ENCODE measurements around the gene LPP. TPM values are rescaled to one million over a fixed set of nuclear protein-coding genes. Genes with fewer than 3 reads are reported as not detected.
A peak's percentile ranks its signal among the peaks of the same experiment; 100 is the strongest.

The LPP gene
- total RNA-seq, 1 donor from 2014 or later = 93.9 TPM

DNA sequence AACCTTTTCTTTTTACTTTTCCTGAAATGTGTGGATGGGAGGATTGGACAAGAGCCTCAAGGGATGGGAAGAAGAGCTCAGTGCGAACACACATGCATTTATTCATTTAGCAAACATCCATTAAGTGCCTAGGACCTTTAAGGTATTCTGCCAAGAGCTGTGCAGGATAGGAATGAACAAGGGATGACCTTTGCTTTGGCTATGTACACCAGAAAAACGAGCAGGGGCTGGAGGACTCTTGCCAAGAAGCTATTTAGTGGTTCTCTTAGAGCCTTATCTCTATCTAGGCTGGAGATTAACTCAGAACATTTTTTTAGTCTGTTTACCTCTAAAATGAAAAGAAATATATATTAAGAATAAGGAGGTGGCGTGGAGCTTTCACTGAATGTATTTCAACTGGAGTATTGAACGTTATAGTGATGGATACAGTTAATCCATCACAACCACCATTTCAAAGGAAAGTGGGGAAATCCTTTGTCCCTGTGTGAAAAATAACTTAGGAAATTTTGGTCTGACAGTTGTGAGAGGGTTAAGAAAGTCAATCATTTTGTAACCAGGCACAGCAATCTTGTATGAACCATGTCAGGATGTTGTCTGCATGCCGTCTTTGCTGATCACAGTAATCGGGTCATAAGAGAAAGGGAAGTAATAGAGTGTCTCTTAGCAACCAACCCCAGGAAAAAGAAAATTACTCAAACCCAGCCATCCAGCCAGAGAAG lies 279.0 kb downstream of the LPP start:
- TF ChIP-seq, protein P1, sequence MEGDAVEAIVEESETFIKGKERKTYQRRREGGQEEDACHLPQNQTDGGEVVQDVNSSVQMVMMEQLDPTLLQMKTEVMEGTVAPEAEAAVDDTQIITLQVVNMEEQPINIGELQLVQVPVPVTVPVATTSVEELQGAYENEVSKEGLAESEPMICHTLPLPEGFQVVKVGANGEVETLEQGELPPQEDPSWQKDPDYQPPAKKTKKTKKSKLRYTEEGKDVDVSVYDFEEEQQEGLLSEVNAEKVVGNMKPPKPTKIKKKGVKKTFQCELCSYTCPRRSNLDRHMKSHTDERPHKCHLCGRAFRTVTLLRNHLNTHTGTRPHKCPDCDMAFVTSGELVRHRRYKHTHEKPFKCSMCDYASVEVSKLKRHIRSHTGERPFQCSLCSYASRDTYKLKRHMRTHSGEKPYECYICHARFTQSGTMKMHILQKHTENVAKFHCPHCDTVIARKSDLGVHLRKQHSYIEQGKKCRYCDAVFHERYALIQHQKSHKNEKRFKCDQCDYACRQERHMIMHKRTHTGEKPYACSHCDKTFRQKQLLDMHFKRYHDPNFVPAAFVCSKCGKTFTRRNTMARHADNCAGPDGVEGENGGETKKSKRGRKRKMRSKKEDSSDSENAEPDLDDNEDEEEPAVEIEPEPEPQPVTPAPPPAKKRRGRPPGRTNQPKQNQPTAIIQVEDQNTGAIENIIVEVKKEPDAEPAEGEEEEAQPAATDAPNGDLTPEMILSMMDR (conservative IDR thresholded peaks at IDR 0.05; ENCODE audit: low read depth, low read length) = no peak
- no peak overlapping the region for H3K4me3 ChIP-seq (ENCODE audit: low read depth, low read length)
- peak; percentile 27 for DNase-seq (ENCODE audit: low read depth)

DNA sequence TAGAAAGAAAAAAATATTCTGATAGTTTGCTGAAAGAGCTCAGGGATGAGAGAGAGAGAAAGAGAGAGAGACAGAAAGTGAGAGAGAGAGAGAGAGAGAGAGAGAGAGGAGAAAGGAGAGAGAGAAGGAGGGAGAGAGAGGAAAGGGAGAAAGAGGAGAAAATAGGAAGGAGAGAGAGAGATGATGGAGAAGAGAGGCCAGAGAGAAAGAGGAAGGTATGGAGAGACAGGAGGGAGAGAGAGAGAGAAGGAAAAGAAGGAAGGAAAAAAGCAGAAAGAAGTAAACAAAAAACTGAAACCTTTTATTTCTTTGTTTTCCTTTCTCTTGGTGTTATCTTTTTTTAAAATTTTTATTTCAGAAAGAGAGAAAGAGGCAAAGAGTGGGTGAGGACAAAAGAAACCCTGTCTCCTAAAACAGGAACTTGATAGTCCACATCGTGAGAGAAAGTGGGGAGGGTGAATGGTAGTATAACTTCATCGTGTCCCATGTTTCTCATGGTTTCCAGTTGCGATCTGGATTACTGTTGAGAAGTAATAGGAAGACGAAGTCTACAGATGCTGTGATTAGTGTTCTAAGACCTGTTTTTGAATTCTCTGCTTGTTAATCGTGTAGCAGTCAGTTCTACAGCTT lies 279.7 kb downstream of the LPP start:
- no peak for DNase-seq (ENCODE audit: low read depth)
- no peak overlapping the region for H3K4me3 ChIP-seq (ENCODE audit: low read depth, low read length)
- TF ChIP-seq, protein P1 (conservative IDR thresholded peaks at IDR 0.05; ENCODE audit: low read depth, low read length) = no peak

DNA sequence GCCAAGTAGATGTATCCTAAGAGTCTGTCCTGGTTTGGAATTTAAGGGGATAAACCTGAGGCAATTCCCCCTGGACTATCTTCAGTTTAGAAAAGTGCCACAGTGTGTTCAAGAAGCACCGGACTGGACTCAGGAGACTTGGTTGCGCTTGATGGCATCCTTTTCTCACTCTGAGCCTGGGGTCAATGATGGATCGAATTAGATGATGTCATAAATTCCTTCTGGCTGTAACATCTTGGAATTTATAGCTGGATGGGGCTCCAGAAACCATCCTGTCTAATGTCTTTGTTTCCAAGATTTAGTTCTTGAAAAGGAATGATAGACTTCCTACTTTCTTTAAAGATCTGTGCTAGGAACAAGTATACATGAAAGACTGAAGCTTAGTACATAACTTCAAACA lies 280.6 kb downstream of the LPP start:
- DNase-seq (ENCODE audit: low read depth) = peak; percentile 38
- H3K4me3 ChIP-seq (ENCODE audit: low read depth, low read length) = no peak overlapping the region
- TF ChIP-seq, protein P1 (conservative IDR thresholded peaks at IDR 0.05; ENCODE audit: low read depth, low read length) = no peak

DNA sequence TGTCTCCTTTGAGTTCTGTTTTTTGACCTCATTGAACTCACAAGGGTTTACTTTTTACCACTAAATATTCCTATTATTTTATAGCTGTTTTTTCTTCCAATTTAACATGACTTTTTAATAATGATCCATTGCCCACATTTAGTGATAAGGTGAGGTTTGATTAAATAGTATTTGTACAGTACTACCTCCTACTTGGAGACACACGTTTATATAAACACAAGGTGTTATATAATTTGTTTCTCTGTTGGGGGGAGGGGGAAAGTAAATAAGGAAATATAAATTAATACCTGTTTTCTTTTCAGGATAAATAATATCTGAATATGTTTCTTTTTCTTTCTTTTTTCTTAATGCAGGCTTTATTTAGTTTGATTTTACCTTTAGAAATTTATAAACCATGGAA lies 281.3 kb downstream of the LPP start:
- TF ChIP-seq, protein P1 (conservative IDR thresholded peaks at IDR 0.05; ENCODE audit: low read depth, low read length) = no peak
- no peak overlapping the region for H3K4me3 ChIP-seq (ENCODE audit: low read depth, low read length)
- DNase-seq (ENCODE audit: low read depth) = no peak

DNA sequence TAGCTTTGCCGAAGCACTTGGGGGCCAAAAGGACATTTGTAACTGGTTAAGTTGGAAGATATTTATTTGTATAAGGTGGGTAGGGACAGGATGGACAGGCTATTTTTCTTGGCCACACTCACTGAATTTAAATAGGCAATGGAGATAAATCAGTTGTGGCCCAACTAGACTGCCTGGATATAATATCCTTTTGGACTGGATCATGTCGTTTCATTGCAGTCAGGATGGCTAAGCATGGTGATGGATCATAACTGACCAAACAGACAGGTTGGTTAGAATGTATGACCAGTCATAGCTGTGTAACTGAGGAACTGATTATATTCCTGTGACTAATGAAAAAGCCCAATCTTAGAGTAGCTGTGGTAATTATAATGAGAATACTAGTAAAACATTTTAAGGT lies 284.0 kb downstream of the LPP start:
- DNase-seq (ENCODE audit: low read depth) = no peak
- TF ChIP-seq, protein P1 (conservative IDR thresholded peaks at IDR 0.05; ENCODE audit: low read depth, low read length) = no peak
- no peak overlapping the region for H3K4me3 ChIP-seq (ENCODE audit: low read depth, low read length)

- H3K4me3 ChIP-seq (ENCODE audit: low read depth, low read length) = no peak overlapping the region
- no peak for DNase-seq (ENCODE audit: low read depth)
- TF ChIP-seq, protein P1 (conservative IDR thresholded peaks at IDR 0.05; ENCODE audit: low read depth, low read length) = no peak
Measured at GRCh38 chr3:188439080-188439479, 285.1 kb downstream of the LPP start.
